Measurements from ENCODE around the gene DAB2.
"Not testable (repeated sequence)": the region's sequence is repeated elsewhere in the genome, so short reads cannot be mapped to it uniquely, and the experiment has no call there.

The DAB2 gene

DNA sequence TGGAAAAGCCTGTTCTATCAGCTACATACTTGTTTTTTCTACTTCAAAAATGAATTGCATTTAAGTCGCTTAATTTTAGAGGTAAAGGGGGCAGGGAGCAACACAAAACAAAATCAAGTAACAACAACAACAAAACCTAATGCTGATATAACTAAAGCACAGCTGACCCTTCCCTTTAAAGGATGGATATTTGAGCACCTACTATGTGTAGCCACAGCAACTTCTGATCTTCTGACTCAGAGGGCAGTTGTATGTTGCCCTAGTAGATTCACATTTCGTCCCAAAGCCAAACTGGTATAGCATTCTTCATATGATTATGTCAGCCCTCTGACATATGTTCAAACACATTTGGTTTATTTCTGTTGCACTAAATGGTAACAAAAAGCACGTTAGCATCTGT, 6.8 kb downstream of the DAB2 start:
- DNase-seq, result no peak

DNA sequence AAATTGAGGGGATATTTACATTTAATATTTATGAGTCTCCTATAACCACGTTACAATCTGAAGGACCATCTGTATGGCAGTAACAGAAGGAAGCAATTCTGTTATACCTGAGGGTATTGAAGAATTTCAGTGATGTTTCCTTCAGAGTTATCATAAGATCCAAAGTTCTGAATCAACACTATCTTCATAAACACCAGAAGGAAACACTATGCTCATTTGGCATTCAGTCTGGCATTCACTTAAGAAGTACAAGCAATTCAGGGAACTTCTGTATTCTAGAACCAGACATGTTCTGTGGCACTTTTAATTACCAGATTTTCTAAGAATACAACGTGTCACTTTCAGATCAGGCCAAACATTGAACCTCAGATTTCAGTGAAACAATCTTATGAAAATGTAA, 9.6 kb downstream of the DAB2 start:
- DNase-seq, result no peak

DNA sequence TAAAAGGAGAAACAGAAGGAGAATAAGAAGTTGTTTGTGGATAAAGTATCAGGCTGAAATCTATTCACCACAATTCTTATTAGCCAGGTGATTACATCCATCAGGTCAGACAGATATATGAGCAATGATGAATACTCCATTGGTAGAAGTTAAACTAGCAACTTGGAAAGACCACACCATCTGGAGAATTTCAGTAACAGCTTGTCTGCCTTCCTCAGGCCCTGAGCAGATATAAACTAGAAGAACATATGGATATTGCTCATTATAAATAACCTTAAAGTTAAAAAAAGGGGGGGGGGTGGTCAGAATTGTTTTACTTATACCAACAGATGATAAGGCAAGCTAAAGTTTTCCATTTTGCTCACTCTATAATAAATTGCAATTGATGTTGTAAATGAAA, 10.4 kb downstream of the DAB2 start:
- no peak for DNase-seq

DNA sequence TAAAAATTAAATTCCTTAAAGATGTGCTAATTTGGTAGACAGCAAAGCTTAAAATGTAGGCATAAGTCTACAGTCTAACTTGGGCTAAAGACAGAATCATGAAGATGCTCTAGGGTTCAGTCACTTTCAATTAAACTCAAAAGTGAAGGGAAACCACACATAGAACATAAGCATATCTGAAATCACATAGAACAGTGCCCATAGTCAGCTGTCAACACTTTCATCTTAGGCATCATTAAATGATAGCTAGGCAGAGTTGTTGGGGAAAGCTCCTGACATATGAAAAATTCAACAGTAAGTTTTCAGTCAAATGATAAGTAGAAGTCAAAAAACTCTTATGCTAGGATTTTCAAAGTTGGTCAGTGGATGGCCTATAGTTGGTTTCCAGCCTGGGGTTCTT, 11.0 kb downstream of the DAB2 start:
- no peak for DNase-seq

DNA sequence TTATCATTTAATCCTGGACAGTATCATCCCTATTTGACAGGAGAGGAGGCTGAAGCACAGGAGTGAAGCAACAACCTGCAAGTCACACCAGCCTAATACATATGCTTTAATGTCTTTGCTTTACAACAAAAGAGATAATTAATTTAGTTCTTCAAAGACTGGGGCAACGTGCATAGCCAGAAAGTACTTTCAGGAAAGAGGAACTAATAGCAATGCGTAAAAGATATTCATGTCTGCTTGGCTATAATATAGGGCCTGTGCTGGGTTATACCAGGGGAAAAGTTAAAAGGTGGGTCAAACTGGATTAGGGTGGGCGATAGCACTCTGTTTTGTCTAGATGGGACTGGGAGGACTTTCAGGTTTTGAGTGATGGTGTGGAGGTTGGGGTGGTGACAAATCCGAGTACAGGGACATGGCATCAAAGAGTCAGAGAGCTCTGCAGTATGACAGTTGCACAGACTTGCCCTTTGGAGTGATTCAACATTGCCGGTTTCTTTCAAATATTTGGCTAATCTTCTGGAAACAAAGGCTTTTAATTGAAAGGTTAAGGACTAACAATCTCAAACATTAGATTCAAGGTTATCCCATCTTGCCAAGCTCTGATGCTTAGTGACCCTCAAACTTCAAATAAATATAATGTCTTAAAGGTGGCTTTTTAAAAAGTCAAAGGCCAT, 11.9 kb downstream of the DAB2 start:
- no peak for DNase-seq

DNA sequence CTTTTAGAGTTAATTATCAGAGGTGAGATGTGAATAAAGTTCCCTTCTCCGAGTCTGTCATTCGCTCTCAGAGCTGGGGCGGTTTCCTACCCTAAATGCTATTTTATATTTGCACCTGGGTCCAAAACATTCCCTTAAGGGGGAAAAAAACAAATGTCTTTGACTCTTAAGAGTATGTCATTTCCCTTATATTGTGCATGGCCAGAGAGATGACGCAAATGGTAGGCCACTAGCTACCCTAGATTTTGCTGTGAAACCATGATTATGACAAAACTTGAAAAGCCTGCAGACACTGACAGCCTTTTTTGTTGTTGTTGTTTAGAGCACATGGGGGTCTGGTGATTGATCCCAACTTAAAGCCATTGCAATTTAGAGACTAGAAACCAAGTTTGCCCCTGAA, 12.8 kb downstream of the DAB2 start:
- DNase-seq, result no peak

DNA sequence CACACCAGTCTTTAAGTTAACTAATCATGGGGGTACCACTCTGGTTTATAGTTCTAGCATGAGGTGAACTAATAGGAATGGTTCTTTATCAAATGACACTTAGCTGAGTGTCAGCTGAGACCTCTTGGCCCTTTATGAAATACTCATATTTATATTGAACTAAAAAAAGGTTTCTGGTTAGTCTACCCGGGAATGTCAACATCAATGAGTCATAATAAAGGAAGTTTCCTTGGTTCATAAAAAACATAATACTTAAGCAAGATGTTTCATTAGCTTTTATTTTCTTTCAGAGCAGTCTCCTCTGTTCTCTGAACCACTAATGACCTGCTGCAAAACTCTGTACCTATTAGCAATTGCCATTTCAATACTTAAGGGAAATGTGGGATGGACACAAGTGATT, 13.7 kb downstream of the DAB2 start:
- DNase-seq, result no peak

DNA sequence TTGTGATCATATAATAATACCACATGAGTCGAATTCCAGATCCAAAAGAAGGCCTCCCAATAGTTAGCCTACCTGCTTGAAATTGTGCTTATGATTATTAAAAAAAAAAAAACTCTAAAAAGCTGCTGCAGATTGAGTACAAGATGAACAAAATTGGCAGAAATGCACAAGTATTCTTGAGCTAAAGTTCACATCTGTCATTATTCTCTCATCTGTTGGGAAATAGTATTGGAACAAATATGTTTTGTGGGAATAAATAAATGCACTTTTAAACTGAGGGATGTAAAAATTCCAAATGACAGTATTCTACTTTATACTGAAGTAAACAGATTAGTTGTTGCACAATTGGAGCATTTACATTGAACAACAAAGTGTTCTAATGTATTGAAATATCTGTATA, 15.7 kb downstream of the DAB2 start:
- DNase-seq, result no peak

DNA sequence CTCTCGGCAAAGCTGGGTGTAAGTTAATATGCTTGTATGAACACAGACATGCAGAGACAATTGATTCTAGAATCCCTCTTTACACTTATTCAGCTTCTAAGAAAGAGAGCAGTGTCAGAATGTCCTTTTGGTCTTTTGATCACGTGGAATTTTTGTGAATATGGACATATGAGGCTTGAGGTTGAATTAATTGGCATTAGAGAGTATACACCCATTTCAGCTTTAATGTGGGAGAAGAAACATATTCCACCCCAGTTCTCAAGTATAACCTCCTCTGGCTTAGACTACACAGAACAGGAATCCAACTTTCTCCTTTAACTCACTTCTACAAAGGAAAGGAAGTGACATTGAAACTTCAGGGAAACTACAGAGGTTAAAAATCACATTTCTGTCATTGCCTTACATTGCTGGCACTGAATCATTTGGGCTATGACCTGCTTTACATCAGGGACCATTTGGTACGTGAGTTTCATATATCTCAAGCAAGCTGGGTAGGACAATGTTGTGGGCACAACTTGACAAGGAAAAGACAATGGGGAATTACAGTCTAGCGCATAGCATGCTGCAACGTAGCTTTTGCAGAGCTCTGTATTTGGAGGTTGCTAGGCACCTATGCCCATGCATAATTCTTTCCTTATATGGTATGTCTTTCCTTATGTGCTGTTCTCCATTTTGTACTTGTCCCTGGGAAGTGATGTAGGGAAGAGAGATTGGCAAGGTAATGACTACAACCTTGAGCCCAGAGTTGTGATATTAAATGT, 19.5 kb downstream of the DAB2 start:
- DNase-seq, result no peak

DNA sequence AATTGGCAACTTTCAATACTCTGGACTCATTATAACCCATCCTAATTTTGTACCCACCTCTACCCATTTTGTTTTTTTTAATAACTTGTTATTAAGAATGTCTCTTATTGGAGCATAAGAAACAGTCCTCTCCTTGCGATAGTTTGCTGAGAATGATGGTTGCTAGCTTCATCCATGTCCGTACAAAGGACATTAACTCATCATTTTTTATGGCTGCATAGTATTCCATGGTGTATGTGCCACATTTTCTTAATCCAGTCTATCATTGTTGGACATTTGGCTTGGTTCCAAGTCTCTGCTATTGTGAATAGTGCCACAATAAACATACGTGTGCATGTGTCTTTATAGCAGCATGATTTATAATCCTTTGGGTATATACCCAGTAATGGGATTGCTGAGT, 21.0 kb downstream of the DAB2 start:
- not testable (repeated sequence) for DNase-seq

DNA sequence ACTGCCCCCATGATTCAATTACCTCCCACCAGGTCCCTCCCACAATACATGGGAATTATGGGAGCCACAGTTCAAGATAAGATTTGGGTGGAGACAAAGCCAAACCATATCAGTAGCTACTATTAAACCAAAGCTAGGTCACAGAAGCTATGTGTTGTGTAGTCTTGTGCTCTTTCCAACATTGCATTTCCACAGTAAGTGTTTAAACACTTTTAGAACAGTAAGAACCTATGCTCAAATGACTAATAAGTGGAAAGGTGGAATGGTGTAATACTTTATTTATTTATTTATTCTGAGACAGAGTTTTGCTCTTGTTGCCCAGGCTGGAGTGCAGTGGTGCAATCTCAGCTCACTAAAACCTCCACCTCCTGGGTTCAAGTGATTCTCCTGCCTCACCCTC, 22.6 kb downstream of the DAB2 start:
- not testable (repeated sequence) for DNase-seq

DNA sequence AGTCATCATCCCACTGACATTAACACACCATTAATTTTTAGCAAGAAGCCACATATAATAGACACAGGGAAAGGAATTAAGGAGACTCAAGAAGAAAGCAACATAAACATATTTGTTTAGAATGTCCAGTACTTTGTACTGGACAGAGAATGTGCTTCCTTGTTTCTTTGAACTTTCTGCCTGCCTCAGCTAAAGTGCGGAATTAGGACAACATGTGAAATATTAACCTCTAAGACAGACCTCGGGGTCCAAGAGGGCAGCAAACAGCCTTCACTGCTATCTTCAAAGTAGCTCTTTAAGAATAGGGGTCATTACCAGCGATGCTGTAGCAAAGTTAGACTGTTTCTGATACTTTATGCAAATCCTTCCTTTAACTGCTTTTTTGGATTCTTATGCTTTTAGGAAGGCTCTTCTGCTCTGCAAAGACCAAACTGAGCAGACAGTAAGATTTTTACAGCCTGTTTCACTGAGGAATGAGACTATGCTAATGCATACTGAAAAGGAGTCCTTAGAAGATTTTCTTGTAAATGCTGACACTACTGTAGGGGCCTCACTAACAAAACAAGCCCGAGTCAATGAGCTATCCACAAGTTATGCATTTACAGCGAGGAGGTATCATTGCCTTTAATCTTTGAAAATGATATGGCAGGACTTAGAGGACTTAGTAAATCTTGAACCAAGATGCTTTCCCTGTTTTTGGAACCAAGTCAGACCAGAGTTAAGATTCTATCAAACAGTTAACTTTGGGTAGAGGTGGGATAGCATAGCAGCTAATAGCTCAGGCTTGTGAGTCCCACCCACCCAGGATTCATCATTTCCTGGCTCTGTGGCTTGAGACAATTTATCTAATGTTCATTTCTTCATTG, 23.8 kb downstream of the DAB2 start:
- DNase-seq, result no peak

DNA sequence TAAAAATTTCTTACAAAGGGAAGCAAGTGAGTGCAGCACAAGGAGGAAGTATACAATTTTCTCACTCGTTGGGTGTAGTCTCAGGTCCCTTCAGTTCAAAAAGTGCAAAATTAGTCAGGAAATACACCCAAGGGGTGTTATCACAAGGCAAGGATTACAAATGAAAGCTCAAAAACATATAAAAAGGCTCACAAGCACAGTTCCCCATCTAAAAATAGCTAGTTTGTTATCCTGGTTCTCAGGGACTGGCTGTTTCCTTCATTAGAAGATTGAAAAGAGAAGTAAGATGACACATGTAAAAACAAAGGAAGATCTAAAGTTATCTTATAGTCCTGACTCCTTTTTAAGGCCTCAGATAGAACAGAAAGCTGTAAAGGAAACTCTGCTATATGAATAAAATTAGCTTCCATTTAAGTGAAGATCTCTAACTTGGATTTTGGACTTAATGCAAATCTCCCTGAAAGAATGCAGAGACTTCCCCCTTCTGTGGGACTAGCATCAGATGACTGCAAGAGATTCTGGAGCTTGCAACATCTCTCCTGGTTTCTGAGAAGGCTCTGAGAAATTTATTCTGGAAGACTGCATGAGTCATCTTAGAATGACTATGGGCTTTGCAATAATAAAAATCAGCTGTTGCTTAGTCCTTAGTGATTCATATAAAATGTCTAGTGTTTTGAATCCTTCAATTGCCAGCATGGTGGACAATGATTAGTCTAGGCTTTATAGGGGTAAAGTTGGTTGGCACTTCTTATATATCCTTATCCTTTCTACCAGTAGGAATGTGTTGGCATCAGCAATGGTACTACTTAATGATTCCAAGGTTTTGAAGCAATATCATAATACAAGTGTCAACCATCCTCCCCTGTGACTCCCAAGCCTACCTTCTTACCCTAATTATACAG, 25.4 kb downstream of the DAB2 start:
- no peak for DNase-seq

DNA sequence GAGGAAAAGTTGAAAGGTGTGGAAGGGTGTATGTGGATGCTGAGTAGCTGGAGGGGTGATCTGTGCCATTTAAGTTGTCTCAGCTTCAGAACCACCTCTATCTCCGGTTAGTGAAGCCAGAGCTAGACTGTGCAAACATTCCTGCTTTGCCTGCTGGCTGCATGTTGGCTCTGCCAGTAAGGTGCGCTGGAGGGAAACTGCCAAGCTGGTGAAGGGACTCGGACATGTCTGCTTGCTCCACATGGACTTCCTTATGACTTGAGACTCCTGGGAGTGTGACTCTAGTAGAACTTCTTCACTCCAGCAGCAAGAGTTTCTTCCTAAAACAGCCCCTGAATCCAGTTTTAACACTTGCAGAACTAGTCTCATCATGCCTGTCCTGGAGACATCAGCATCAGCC, 27.9 kb downstream of the DAB2 start:
- no peak for DNase-seq

DNA sequence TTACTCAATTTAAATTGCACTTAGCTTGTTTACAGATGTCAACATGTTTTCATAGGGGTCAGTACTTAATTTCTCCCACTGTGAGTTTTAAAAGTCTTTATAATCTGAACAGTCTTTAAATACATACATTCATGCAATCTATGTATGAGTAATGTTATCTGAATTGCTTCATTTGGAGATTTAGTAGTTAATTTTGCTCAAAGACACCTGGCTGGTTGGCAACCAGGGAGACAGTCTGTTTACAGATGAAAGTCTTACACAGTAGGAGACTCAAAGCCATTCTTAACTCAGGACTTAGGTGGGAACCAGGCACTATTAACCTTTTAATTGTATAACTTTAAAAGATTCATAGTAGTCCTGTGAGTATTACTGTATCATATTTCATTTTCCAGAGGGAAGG, 29.3 kb downstream of the DAB2 start:
- no peak for DNase-seq

DNA sequence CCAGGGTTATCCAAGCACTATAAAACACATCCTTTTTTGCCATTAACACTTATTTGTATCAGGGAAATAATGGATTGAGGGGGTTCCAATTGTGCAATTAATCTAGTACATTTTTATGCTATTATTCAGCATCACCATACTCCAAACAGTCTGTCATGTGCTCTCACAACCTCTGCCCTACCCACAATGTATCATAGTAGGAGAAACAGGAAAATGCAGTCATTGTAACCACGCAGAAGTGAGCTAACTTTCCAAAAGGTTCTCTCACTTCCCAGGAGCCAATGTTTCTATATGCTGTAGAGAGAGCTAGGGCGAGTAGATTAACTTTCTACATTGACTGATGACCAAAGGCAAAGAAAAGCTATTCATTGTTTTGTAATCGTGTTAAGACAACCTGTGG, 29.8 kb downstream of the DAB2 start:
- DNase-seq, result no peak

DNA sequence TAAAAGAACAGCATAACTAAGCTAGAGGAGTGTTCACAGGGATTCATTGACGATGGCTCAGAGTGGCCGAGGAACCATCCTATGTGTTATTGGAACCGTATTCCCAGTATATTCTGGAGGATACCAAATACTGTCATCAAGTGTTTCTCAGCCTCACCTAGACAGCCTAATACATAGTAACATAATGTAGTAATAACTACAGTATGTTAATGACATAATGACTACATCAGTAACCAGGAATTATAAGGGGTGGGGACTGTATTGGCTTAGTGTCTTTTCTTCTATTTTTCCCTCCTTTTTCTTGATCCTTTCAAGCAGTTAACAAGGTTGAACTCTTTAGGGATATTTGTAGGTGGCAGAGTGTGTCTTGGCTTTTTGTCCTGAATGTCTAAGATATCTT, 33.8 kb downstream of the DAB2 start:
- DNase-seq, result no peak

DNA sequence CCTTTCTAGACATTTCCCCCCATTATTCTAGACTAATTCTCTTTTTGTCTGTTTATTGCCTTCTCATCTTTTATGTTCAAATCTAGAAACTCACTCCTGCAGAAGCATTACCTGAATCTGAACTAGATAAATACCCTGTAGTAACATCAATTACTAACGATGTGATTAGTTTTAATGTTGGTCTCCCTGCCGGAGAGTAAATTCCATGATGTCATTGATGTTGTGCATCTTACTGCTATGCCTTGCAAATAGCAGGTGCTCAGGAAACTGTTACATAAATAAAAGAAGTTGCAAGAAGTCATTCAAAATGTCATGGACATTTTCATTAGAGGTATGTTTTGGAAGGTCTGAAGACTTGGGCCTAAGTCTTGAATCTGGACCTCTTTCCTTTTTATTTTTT, 37.5 kb downstream of the DAB2 start:
- DNase-seq, result no peak

DNA sequence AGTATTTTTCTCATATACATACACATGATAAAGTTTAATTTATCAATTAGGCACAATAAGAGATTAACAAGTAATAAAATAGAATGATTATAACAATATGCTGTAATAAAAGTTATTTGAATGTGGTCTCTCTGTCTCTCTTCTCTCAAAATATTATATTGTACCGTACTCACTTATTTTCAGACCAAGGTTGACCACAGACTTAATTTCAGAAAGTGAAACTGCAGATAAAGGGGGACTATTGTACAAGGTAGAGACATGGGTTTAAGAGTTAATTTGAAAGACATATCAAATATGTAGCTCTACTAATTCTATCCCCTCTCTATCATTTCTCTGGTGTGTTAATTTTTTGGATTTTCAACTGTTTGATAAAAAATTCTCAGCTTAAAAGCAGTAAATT, 40.5 kb downstream of the DAB2 start:
- DNase-seq, result no peak

DNA sequence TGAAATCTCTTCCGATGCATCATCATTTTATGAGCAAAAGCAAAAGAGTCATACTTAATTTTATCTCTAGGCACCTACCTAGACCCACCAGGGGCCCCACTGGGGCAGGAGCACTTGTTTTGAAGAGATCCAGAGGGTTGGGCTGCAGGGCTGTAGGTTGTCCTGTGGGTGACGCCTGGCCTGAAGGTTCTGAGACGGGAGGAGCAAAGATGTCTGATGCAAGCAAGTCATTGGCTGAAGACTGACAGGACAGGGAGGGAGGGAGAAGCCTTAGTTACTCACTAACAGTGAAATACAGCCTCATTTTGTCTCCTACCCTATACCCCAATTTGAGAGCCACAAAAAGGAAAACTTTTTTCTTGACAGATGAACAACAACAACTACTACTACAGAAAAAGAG, 43.4 kb downstream of the DAB2 start:
- no peak for DNase-seq

DNA sequence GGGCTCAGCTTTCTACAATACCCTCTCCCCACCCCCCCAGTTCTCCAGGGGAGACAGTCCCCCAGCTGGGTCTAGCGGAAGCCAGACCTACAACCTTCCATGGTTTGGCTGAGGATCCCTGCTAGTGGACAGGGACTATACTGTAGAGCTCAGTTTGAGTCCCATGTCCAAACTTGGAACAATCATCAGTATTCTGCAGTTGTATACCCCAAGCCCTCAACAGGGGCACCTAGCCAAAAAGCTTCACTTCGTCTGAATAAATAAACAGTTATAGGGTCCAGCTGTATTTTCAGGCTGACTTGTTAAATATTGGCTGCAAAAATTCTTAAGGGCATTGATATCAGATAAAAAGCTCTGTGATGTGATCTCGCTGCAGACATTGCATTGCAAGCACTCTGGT, 45.1 kb downstream of the DAB2 start:
- DNase-seq, result no peak

DNA sequence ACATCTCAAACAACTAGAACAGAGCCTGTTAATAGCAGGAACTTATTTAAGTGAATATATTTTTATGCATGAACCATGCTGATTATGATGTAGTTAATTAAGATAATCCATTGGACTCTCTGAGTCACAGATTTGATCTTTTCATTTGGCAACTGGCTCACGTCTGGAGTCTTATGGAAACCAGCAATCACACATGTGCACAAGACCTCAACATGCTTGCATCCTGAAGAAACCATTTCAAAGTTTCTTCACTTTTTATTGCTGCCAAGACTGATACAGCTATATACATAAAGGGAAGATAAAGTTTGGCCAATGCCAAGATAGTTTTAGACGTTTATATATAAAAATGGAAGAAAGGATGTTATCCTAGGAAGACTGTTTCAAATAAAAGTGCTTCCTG, 47.2 kb downstream of the DAB2 start:
- DNase-seq, result no peak

DNA sequence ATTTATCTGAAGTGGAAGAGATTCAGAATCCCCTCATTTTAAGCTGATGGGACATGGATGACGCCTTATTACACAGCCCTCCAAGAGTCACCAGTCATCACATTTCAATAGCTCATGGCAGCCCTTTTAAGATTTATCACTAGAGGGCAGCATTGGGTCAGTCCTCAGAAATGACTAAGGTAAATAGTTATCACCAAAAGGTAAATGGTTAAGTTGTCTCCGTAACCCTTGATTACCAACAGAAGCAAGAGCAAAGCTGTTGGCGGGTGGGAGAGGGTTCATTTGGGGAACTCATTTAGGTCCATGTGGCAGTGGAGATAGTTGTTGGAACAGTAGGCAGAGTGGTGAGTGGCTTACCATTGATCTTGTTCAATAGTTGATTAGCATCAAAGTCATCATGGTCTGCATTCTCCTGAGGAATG, 48.5 kb downstream of the DAB2 start:
- DNase-seq, result peak; percentile 28 to 88

Measured in NCI-H526 (cell line).